ENCODE measurements around the gene WNT9A.

DNA sequence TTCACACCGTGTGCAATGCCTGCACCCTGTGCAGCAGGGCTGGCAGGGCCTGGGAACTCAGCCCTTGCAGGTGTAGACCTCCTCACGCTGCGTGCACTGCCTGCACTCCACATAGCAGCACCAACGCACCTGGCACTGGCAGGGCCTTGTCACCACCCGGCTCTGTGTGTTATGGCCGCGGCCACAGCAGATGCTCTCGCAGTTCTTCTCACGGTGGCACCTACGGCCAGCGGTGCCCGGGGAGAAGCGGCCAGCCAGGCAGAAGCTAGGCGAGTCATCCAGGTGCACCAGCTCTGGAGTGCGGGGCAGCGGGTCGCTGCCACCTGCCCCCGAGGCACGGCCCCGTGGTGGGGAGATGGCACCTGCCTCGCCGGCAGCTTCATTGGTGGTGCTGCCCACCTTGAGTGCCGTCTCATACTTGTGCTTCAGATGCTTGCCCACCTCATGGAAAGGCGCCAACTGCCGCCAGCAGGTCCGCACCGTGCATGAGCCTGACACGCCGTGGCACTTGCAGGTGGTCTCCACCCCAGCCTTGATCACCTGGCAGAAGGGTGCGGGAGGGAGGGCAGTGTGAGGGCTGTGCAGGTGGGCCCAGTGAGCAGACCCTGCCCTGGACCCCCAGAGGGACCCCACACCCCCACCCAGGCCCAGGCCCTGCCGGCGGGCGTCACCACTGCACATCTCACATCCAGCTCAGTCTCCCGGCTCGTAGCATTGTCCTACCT is 26.1 kb downstream of the WNT9A start:
- TF ChIP-seq CTCF (IDR thresholded peaks at IDR 0.05; ENCODE audit: poor library complexity) (no peak), EZH2phosphoT487 (IDR thresholded peaks at IDR 0.05; ENCODE audit: low read depth, severe bottlenecking, unreplicated experiment) (no peak), EZH2 (IDR thresholded peaks at IDR 0.05; ENCODE audit: borderline replicate concordance) (no peak)
